Tongue (tissue), 2 donors: Measurements from ENCODE around the gene PTPN22. TPM values are rescaled to one million over a fixed set of nuclear protein-coding genes. Genes with fewer than 3 reads are reported as not detected.
"Not testable (repeated sequence)": the region's sequence is repeated elsewhere in the genome, so short reads cannot be mapped to it uniquely, and the experiment has no call there.

Source experiments
- DNase-seq: peaks from one replicate; pipeline ENCODE4 v3.0.0-alpha.2; 2015
- total RNA-seq: library from RNA; depleted of rRNA; stranded (reverse); fragments of >200 nt; gene quantifications from one replicate; pipeline ENCODE4 v1.2.3, GENCODE V29; 2014

The PTPN22 gene
- total RNA-seq, 1 donor from 2014 or later: 0.92 TPM

DNA sequence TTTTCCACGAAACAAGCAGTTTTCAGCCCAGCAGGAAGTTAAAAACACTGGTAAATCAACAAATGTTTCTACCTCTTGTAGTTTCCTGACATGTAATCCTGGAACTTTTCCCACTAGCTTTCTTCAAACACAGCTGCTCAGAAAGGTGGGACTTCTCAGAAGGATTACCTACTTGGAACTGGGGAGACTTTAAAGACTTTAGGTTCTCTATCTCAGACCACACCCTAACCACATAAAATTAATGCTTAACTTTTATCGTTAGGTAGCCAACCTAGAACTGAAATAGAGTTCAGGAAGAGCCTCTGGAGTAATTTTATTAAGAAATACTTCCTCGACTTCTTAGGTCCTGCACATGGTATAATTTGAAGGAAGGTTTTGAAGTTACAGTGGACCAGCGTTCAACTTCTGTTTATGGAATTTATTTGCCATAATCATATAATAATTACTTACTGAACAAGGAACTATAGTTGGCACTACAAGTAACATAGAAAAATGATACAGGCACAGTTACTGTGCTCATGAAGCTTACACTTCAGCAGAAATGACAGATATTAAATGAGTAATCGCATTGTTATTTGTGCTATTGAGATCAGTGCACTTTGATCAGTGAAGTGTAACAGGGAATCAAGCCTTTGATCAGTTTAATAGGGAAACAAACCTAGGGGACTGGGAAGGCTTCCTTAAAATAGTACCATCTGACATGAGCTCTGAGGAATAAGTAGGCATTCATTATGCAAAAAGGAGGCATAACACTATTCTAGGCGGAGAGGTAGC lies 16.1 kb upstream of the PTPN22 start, which contains the start of gene BCL2L15:
Gene BCL2L15, minus strand, starts transcription at position 180 of the 774 bp plus-strand sequence. CDS start 206 bp downstream, outside the sequence.
- DNase-seq: no peak

DNA sequence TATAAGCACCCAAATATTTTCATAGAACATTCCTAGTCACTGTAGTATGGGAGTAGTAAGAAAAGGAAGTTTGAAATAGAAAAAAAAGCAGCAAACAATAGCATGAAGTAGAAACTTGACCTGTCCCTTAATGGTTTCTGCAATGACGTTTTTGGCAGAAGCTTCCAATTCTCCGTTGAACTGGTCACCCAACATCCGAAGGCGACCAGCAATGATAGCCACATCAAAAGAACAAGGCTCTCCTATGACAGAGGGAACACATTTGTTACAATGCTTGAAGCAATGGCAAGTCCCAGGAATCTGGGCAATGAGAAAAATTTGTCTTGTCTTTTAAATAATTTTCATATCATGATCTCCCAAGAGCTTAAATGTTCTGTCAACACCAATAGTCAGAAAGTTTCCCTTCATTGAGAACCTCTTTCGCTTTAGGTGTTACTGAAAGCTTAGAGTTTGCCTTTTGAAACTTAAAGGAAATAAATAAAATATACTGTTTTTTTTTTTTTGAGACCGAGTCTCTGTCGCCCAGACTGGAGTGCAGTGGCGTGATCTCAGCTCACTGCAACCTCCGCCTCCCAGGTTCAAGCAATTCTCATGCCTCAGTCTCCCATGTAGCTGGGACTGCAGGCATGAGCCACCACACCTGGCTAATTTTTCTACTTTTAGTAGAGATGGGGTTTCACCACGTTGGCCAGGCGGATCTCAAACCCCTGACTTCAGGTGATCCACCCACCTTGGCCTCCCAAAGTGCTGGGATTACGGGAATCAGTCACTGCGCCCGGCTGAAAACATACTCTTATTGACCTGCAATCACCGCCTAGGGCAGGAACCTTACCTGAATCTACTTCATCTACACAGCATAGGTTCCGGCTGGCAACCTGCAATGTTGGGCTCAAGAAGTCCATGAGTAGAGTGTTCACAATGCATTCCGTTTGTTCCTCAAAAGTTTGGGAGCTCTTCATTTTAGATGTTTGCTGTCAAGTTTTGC lies 15.2 kb upstream of the PTPN22 start:
- no peak for DNase-seq

DNA sequence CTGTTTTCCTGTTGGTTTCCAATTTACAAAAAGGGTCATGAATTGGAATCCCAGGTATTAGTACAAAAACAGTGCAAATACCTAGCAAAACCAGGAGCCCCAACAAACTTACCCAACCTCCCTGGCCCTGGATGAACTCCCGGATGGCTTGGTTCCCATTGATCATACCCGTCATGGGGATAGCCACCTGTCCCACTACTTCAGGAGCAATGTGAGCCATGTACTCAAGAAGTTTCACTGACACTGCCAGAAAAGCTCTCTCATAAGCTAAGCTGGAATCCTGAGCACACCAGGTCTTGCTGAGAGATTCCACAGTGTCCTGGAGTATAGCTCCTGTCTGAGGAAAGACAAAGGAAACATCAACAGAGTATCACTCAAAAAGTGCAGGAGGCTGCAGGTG lies 10.1 kb upstream of the PTPN22 start:
- peak; percentile 25 for DNase-seq

- DNase-seq: no peak
Measured at GRCh38 chr1:113879739-113880038, 8.2 kb upstream of the PTPN22 start.

DNA sequence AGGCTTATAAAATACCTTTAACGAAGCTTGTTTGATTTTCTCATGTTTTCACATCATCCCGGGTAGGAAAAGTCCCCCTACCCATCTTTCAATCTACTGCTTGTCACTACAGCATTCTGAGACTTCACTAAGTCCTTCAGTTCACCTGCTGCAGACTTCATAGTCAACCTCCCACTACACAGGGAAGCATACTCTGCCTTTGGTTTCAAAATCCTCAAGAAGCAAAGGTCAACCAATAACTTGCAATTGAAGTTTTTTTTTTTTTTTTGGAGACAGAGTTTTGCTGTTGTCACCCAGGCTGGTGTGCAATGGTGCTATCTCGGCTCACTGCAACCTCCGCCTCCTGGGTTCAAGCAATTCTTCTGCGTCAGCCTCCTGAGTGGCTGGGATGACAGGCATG lies 4.7 kb upstream of the PTPN22 start:
- no peak for DNase-seq

- DNase-seq: no peak
Measured at GRCh38 chr1:113875714-113876113, 4.2 kb upstream of the PTPN22 start.

- no peak for DNase-seq
Measured at GRCh38 chr1:113874012-113874879, 2.7 kb upstream of the PTPN22 start.

GRCh38 chr1:113872219-113872935 lies 865 bp upstream of the PTPN22 start:
- no peak for DNase-seq

DNA sequence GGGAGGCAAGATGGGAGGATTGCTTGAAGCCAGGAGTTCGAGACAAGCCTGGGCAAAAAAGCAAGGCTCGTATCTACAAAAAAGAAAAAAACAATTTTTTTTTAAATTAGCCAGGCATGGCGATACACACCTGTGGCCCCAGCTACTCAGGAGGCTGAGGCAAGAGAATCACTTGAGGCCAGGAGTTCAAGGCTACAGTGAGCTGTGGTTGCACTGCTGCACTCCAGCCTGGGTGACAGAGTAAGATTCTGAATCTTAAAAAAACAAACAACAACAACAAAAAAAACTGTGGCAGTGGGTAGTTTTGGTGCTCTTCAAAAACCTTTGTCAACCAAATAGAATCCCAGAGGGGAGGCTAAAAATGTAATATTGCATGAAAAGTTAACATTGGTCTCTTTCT lies 734 bp downstream of the PTPN22 start:
- DNase-seq: no peak

DNA sequence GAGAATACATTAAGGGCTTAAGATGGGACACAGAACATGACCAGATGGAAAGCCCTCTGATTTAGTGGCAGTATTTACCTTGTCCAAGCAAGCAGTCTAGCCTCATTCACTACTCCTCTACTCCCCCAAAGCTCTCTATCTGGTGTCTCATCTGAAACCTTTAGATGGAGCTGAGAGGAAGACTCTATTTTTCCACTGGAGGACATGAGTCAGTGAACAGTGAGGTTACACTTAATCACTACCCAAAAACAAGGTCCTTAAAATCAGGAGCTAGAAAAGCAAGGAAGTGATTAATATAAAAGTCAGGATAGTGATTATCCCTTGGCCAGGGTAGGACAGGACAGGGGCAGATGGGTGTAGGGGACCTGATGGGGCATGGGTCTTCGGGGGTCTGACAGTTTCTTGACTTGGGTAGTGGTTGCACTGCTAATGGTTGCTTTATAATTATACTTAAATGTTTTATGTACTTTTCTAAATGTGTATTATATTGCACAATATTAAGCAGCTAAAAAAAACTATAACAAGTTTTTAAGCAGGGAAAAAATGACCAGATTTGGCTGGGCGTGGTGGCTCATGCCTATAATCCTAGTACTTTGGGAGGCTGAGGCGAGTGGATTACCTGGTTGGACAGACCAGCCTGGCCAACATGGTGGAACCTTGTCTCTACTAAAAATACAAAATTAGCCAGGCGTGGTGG lies 3.0 kb downstream of the PTPN22 start:
- DNase-seq: no peak

- no peak for DNase-seq
Measured at GRCh38 chr1:113861641-113862040, 9.9 kb downstream of the PTPN22 start.

DNA sequence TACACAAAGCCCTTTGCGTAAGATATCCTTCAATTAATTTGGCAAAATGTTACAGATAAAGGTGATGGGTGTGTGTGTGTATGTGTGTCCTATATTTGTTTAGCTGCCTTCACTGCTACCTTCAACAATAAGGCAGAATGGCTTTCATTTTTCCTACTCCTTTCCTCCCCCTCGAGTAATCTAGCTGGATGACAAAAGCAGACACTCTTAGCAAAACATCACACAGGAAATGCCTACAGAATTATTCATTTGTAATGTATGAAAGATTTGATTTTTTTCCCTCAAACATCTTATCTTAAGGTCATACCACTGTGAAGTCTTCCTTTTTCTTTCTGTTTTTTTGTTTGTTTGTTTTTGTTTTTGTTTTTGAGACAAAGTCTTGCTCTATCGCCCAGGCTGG lies 10.6 kb downstream of the PTPN22 start:
- no peak for DNase-seq

DNA sequence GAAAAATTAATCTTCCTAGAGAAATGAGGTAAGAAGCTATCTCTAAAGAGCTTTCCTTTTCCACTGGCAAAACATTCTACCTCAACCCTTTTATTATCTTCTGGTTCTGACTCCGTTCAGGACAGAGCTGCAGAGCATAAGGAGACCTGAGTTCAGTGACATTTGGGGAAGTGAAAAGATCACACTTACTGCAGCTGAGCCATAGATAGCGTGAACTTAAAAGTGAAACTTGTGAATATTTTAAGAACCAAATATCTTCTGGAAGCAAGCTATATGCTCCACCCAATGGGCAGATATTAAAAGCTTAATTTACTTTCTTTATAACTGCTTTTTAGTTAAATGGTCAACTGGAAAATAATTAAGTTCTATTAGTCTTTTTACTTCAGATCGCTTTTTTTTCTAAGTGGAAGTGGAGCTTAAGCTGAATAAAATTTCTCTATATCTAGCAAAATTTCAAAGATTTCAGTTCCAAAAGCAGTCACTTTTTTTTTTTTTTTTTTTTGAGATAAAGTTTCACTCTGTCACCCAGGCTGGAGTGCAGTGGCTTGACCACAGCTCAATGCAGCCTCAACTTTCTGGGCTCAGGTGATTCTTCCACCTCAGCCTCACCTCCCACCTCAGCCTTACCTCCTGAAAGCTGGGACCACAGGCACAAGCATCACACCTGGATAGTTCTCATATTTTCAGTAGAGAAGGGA lies 11.9 kb downstream of the PTPN22 start:
- DNase-seq: no peak

DNA sequence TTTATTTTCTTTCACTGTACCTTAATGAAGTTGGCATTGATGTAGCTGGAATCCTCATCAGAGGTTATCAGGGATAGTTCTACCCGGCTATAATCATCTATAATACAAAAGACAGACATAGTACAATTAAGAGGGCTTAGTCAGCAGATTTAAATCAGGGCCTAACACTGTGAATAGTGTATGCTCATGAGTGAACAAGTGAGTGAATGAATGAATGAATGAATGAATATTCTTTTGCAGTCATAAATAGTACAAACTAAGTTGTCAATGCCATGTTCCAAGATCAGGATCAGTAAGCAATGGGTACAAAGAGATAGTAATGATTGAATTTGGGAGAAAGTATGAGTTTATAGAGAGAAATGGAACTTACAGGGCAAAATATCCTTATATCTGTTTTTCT lies 12.5 kb downstream of the PTPN22 start:
- DNase-seq: no peak

DNA sequence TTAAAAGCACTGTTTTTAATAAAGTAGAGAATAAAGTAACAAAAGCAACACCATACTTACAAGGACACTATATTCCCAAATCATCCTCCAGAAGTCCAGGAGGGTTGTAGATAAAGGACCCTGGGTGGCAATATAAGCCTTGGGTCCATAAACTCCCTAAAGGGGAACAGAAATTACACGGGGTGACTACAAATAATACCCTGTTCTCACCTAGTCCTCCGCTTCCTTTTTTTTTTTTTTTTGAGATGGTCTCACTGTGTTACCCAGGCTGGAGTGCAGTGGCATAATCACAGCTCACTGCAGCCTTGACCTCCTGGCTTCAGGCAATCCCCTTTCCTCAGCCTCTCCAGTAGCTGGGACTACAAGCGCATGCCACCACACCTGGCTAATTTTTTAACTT lies 13.1 kb downstream of the PTPN22 start:
- no peak for DNase-seq

DNA sequence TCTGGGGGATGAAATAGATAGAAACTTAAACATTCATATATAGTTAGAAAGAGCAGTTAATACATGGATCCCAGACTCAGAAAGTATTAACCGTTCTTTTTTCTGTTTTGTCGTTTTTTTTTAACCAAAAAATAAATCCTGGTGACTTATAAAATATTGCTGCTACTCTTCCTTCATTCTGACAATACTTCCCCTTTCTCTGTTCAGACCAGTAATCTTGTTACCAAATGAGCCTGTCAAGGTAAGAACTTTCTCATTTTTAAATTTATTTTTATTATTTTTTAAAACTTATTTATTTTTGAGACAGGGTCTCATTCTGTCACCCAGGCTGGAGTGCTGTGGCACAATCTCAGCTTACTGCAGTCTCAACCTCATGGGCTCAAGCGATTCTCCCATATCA lies 13.7 kb downstream of the PTPN22 start:
- DNase-seq: no peak

GRCh38 chr1:113856401-113856790 lies 15.1 kb downstream of the PTPN22 start:
- DNase-seq: no peak

DNA sequence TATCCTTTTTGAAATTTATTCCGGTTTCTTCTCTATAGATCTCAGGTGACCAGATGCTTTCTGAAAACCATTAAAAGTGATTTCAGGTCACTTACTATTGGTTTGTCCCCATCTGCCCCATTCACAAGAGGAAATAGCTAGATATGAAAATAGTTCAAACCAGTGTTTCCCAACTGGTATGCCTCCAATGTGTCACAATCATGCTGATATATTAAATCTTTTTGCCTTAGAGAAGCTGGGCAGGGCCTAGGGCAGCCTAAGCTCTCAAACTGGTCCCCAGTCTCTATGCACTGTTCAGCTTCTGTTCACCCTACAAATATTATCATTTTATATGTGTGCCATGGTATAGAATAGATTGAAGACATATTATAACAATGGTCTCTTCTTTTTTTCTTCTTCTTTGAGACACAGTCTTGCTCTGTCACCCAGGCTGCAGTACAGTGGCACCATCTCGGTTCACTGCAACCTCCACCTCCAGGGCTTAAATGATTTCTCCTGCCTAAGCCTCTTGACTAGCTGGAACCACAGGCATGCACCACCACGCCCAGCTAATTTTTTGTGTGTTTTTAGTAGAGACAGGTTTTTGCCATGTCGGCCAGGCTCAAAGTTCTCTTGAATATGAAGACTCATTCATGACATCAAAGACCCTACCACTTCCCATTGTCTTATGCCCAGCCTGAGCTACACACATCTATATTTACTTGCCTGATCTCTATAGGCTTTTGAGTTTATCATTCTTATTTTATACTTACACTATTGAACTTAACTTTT lies 15.7 kb downstream of the PTPN22 start:
- no peak for DNase-seq

DNA sequence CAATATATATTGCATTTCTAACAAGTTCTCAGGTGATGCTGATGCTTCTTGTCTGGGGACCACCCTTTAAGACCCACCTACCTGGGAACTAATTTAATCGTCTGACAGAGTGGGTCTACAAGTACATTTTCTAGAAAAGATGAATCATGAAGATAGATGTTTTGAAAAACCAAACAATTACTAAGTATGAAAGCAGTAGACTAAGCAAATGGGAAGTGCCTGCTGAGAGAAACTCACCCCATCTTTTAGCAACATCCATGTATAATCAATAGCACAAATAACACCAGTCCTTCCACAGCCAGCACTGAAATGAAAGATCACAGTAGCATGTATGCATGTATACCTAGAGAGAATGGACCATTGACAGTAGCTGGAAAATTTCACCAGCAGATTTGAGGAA lies 17.3 kb downstream of the PTPN22 start:
- DNase-seq: no peak

DNA sequence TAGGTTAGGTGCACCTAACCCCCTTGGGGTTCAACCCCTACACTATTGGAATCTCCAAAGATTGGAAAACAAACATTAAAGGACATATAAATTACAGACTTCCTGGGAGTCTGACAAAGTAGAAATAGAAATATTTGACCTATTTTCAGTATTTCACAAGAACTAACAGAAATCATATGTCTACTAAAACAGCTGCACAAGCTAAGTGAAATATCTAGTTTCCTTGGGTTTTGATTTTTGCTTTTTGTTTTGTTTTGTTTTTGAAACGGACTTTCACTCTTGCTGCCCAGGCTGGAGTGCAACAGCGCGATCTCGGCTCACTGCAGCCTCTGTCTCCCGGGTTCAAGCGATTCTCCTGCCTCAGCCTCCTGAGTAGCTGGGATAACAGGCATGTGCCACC lies 18.8 kb downstream of the PTPN22 start:
- DNase-seq: not testable (repeated sequence)
